Astrocyte of the hippocampus (primary cell): Measurements from ENCODE around the gene SH3TC2.

Experiments used
- DNase-seq: peaks from one replicate; pipeline ENCODE4 v3.0.0; 2011; ENCODE audit warnings: low read depth, low spot score

Gene SH3TC2

DNA sequence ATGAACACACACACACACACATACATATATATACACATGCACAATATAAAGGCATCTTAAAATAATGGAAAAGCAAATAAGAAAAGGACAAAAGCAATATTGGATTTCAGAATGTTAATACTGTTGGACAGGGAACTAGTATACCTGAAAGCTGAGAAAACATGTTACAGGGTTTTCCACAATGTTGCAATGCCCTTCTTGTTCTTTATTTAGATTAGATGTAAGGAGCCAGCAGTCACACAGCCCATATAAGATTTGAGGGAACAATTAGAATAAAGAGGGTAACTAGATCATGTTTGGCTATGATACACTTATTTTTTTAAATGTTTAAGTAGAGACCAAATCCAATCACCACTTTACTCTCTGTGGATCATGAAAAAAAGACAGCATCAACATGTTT is 61.7 kb downstream of the SH3TC2 start:
- DNase-seq: no peak

DNA sequence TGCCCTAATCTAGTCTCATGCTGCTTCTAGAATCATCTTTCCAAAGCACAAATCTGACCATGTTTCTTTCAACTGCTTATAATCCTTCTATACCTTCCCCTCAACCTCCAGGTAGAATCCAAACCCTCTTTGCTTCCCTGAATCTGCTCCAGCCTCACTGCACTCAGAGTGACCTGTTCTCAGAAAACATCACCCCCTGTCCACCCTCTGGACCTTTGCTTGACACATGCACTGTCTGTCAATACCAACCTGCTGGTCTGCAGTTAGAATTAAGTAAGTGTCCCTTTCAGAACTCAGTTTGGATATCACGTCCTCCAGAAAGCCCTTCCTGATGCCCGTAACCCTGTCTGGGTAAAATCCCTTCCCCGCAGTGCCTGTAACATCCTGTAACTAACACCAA is 63.1 kb downstream of the SH3TC2 start:
- no peak for DNase-seq

DNA sequence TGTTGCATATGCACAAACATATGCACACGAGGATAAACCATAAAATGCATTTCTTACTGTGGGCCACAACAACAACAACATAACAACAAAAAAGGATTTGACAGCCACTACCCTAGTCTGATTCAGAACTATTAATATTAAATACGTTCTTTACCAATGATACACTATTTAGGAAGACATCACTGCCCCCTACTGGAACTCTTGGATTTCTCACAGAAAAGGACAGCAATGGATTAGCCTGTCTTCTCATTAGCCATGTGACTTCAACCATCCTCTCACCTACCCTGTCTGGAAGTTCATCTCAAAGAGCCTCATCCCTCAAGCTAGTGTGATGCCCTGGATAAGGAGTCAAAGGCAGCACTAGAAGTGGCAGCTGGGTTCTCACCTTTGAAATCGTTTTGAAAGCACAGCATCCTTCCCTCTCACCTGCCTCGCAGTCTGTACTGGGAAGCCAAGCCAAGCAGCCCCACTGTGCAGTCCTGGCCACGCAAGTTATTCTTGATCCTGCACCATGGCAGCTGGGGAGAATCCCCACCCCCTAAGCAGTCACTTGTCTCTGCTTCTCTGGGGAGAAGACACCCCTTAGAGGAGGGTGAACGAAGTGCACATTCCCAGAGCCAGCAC is 64.6 kb downstream of the SH3TC2 start:
- DNase-seq: peak; percentile 77

DNA sequence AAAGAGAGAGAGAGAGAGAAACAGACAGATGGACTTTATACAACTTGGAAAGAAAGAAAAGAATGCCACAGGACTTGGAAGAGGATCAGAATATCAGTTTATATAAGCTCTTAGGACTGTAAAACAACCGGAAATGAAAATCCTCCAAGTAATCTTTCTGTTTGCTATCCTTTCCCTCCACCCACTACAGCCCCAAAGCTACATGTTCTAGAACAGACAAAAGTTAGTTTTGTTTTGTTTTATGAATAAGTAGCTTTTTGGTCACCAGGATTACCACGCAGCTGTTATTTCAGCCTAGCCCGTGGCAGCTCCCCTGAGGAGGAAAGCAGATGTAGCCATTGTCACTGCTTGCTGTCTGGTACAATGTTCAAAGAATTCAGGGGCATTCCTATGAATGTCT is 66.6 kb downstream of the SH3TC2 start:
- DNase-seq: no peak

DNA sequence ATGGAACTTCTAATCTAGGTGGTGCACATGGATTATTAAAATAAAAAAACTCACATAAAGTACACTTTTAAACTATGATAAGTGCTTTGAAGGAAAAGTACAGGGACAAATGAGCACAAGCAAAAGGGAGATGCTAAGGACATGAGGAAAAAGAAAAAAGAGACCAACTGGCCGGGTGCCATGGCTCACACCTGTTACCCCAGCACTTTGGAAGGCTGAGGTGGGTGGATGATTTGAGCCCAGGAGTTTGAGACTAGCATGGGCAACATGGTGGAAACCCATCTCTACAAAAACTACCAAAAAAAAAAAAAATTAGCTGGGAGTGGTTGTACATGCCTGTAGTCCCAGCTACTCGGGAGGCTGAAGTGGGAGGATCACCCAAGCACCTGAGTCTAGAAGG is 67.1 kb downstream of the SH3TC2 start:
- no peak for DNase-seq

DNA sequence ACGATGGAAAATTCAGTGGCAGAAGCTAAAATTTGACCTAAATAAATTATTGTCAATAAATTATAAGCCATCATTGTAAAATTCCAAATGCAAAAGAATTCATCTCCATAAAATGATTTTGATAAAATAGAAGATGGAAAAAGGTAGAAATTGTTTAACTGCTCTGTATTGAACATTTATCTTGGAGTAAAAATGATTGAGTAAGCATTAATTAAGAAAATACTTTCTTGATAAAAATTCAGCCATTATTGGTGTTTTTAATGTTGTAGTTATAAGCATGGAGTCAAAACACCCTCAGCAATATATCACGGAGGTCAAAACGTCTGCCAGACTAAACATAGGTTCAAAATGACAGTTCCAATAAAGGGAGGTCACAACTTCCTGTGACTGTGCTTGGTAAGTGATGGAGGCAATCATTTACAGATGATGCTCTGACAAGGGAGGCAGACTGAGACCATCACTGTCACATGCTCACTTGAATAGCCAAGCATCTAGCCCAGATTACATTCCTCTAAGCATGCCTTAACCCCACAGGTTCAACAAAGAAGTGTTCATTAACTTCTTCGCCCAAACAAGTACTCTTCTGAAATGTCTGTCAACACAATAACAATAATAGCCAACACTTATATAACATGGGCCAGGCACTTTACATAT is 69.5 kb downstream of the SH3TC2 start:
- DNase-seq: no peak

DNA sequence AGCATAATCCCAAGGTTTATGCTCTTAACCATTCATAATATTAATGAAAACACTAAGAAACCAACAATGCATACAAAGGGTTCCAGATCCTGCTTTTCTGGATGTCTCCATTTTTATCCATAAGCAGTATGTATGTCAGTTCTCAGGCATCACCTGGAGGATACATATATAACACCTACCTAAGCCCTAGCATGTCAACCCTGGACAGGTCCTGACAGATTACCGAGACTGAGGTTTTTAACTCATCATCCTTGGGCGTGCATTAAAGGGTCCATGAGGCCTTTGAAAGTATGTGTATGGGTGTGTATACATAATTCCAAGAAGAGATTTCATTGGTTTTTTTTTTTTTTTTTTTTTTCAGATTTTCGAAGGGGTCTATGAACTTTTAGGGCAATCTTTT is 70.6 kb downstream of the SH3TC2 start:
- no peak for DNase-seq

DNA sequence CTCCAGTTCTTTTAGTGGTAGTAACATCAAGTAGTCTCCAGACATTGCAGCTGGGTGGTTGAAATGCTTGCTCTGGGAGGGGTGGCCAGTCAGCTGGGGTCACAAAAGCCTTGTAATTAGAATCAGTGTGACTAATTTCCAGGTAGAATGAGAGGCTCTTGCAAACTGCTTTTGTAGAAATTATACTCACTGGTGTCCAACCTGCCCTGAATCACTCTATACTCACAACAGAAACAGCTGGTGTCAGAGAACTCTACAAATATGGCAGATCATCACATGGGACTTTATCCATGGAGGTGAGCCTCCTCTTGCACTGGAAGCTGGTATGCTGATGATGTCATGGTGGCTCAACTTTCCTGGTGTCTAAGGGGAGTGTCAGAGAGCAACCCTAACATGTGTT is 71.3 kb downstream of the SH3TC2 start:
- no peak for DNase-seq

DNA sequence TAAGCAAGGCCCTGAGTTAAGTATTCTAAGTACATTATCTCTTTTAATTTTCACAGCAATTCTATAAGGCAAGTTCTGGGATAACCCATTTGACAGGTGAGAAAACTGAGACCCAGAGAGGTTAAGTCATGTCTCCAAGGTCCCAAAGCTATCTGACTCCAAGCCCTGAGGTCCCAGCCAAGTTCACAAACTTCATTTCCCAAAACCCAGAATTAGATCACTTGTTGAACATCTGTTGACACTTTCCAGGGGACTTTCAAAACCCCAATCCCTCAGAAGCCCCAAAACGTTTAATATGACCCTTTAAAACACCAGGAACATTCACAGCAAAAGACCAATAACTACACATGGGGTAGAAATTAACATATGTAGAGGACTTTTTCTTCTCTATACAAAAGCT is 72.0 kb downstream of the SH3TC2 start:
- no peak for DNase-seq

DNA sequence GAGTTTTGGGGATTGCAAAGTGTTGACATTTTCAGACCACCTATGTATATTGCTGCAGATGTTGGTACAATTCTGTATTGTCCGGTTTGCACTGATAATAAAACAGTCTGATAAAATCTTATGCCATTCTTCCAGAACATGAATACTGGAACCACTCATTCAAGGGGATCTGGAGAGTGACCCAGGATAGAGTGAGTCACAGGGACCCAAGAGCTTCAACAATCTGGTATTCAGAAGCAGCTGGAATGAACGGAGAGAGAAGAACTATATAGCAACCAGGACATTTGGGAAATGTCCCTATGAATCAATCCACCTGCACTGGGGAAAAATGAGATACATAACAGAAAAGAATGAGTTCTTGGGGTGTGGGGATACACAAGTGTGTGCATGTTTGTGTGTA is 73.3 kb downstream of the SH3TC2 start:
- DNase-seq: no peak

DNA sequence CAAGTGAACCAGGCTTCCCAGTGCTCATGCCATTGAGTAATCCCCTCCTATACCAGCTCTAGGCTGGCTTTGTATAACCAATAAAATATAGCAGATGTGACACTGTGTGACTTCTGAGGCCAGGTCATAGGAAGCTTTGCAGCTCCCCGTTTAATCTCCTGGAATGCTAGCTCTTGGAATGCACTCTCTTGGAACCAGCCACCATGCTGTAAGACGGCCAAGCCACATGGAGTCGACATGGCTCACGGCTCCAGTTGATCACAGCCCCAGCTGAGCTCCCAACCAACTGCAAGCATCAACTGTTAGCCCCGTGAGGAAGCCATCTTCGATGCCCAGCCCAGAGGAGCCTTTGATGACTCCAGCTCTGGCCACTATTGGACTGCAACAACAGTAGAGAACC is 74.5 kb downstream of the SH3TC2 start:
- peak; percentile 72 for DNase-seq

DNA sequence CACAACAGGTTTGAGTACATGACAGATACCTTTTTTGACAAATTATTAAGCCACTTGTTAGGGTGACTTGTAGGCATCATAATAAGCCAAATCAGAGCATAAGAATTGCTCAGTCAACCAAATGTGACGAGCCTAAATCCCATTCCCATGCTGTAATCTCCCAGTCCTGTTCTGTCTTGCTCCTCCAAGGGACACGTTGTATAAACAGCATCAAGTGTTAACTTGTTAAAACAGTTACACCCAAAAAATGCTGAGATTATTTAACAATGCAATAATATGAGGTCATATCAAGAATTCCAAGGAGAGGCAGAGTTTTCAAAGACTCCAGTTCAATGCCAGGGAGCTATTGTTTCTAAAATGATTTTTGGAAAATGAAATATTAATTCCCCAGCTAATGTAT is 76.2 kb downstream of the SH3TC2 start:
- DNase-seq: no peak

DNA sequence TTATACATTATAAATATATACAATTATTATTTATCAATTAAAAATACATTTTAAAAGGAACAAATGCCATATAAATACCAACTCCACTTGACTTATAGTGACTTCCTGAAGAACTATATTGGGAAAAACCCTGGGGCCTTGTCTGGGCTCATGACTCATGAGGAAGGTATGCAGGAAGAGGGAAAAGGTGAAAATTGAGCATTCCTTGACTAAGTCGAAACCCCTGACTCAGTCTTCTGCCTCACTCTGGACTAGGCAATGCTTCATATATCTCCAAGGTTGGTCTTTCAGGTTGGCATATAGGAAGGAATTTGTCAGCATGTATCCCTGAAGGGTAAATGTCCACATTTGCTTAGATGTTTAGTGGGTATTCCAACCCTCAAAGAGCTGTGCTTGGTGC is 78.5 kb downstream of the SH3TC2 start:
- peak; percentile 65 for DNase-seq

DNA sequence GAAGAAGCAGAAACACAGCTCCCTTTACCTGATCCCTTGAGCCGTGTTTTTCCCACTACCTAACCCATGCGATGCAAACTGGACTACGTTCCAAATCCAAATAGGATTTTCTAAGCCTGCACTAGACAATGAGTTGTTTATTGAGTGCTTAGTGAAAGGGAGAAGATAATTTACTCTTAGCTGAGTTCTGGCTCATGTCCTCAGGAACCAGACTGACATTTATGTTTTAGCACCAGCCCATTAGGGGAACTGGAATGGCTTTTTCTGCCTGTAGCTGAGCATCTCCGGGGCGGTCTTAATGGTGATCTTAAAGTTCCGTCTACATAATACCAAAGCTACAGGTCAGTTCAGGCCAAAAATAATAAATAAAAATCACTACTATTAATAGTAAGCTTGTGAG is 81.5 kb downstream of the SH3TC2 start:
- no peak for DNase-seq

DNA sequence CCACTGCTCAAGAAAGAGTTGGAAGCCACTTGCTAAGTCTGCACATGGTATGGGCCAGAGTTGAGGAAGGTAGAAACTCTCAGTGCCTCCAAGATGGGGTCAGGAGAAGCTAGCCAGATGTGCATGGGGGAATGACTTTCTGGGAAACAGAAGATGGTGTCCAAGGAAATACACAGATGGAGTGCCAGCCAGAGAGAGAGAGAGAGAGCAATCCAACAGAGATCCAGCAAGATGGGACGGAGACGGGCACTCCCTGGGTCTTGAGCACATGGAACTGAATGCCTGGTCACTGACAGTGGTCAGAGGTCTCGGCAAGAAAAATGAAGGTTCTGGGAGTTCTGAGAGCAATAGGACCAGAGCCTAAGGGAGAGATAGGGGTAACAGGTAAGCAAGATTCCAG is 82.1 kb downstream of the SH3TC2 start:
- no peak for DNase-seq

DNA sequence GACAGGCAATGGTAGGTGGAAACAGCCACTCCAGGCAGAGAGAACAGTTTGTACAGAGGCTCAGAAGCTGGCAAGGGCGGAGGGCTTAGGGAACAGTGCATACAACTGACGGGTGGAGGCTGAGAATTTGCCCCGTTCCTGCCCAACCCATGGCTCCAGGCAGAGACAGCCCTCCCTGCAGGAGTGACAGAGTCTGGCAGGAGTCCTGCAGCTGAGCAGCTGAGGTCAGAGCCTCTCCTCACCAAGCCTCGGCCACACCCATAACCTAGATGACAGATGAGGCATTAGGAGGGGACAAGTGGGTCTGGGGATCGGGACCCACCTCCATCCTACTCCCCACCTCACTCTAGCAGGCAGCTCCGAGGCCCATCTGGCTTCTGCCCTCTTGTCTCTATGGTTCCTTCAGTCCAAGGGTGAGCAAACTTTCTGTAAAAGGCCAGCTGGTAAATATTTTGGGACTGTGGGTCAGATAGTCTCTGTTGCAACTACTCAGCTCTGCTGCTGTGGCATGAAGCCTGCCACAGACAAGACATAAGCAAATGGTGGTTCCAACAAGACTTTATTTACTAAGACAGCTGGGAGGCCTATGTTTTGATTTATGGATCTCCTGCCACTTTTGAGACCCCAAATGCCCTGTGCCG is 83.7 kb downstream of the SH3TC2 start:
- DNase-seq: no peak

DNA sequence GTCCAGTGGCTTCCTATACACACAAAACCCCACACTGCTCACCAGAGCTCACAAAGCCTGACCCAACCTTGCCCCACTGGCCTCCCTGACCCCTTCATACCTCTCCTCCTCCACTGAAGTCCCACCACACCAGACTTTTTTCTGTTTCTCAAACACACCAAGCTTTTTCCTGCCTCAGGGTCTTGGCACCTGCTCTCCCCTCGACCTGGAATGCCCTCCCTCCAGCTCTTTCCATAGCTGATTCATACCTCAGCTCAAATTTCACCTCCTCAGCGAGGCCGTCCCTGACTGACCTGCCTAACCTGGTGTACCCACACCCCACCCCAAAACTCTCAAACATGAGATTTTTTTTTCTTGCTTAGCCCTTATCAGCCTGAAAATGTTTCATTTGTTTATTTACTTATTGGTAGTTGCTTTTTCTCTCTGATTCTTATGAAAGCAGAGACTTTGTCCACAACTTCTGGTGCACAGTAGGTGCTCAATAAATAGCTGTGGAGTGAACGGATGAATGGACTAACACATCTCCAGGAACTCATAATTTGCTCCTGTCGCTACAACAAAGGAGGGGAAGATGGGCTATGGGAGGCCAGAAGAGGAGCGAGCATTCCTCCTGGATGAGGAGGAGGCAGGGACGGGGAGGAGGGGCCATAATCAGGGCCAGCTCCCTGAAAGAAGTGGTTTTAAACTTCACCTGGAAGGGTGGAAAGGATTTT is 84.3 kb downstream of the SH3TC2 start:
- DNase-seq: no peak

DNA sequence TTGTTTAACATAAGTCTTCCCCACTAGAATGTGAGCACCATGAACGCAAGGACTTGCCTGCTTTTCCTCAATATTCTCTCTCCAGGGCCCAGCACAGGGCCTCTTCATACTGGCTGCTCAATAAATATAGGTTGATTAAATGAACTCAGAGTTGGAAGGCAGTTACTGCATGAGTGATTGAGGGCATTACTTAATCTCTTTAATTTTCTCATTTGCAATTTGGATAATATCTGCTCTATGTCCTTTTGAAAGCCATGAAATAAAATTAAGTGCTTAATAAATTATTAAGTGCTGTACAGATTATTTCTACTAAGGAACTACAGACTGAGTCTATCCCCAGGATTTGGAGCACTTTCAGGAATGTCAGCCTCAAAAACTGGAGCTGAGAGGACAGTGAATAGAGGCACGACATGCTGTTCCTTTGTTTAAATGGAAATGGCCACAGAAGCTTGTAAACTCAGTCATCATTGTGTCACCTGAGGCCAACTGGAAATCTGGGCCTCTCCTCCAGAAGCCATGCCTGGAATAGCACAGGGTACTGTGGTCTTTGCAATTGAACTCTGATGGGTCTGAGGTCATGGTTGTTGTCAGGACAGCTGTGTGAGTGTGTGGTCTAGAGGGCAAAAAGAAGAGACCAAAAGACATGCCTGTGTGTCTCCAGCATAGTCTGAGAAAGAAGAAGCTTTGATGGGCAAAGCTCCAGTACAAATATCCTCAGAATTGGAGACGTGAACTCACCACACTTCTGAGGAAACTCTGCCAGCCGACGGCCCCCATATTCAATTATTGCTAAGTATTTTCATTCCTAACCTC is 86.1 kb downstream of the SH3TC2 start:
- DNase-seq: peak; percentile 58

DNA sequence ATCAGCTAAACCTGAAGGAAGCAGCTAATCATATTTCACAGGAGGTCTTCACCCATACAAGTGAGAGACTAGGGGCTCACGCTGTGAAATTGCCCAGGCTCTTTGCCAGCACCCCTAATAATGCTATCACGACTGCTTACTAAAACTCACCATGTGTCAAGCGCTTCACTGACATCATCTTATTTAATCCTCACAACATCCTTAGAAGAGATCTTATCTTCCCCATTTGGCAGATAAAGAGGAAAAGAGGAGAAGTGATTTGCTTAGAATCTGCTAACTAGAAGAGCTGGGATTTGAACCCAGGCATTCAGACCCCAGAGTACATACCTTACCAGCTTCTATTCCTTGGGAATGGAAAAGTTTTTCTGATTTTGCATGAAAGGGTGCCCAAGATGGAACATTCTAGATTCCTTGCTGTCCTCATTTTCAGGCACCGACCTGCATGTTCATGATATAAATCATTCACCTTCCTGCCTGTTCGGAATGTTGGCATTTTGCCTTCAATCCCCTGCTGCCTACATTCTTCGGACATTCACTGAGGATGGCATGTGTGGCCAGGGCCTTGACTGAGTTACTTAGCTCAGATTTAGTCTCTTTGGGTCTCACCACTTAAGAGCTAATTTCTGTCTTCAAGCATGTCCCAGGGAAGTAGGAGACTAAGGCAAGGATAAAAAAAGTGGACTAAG is 88.1 kb downstream of the SH3TC2 start:
- DNase-seq: peak; percentile 65

DNA sequence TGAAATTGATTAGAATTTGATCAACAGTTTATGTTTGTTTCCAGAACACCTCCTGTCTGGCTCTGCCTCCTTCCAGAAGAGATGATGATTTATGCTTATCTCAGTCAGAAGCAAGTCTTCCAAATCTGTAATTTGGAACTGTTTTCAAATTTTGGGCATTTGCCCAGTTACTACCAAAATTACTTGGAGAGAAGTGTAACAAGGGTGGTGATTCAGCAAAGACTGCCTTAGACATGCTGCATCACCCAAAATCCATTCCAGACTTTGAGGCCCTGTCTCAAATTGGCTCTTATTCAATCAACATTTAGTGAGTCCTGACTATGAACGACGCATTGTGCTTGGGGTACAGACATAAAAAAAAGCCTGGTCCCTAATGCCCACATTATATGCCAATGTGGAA is 89.4 kb downstream of the SH3TC2 start:
- DNase-seq: no peak

DNA sequence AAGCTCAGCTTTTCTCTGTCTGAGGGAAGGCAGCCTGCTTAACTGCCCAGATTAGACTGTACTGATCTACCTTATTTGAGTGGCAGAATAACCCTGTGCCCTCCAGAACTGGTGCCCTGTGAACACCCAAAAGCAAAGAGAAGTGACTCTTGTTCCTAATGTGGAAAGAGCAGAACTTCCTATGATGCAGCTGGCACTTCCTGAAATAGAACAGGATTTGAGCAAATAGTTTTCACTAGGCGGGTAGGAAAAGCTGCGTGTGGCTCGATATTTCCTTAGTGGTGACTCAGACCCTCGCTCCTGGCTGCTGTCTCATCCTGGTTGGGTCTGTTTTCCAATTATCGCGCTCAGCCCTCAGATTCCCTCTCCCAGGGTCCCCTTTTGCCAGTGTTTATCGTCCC is 89.9 kb downstream of the SH3TC2 start:
- peak; percentile 84 for DNase-seq
